ENCODE data around the gene ACAD11.
"Not testable (repeated sequence)": the region's sequence is repeated elsewhere in the genome, so short reads cannot be mapped to it uniquely, and the experiment has no call there.

The ACAD11 gene

DNA sequence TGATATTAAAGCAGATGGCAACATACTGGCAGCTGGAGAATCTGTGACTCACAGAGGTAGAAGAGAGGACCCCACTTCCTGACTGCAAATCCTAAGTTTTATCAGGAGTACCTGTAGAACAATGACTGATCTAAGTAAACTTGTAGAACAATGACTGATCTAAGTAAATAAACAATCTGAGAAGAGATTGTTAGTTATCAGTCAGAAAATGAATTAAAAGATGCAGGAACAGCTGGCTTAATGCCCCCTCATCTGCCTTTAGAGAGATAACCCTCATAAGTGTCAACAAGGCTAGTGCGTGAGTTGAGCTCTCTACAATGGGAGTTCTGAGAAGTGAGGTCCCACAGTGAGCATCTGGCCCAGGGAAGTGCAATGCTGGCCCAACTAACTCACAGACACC, 14.6 kb downstream of the ACAD11 start:
- Histone ChIP-seq H3K36me3 (ENCODE audit: control insufficient read depth, insufficient read depth, low read length) (no peaks in the 10 kb centered on the region), H3K9ac (ENCODE audit: low read depth, low read length) (no peak overlapping the region), H3K27ac (ENCODE audit: low read depth, low read length) (no peak overlapping the region), H3K4me1 (ENCODE audit: control insufficient read depth, insufficient read depth, low read length) (no peaks in the 10 kb centered on the region), H3K27me3 (ENCODE audit: control insufficient read depth, insufficient read depth, low read length) (no peaks in the 10 kb centered on the region), H3K9me3 (ENCODE audit: control insufficient read depth, insufficient read depth, low read length) (no peaks in the 10 kb centered on the region), H3K4me3 (ENCODE audit: low read depth, low read length) (no peak overlapping the region)

GRCh38 chr3:132643366-132643765, 16.2 kb downstream of the ACAD11 start:
- Histone ChIP-seq H3K27ac (ENCODE audit: low read depth, low read length) (no peak overlapping the region), H3K9ac (ENCODE audit: low read depth, low read length) (no peak overlapping the region), H3K4me1 (ENCODE audit: control insufficient read depth, insufficient read depth, low read length) (no peaks in the 10 kb centered on the region), H3K4me3 (ENCODE audit: low read depth, low read length) (no peak overlapping the region), H3K27me3 (ENCODE audit: control insufficient read depth, insufficient read depth, low read length) (no peaks in the 10 kb centered on the region), H3K9me3 (ENCODE audit: control insufficient read depth, insufficient read depth, low read length) (no peaks in the 10 kb centered on the region), H3K36me3 (ENCODE audit: control insufficient read depth, insufficient read depth, low read length) (peaks cover 9% of the 10 kb centered on the region; the same call in 1 of the 2 replicates)

GRCh38 chr3:132642539-132642847, 17.1 kb downstream of the ACAD11 start:
- Histone ChIP-seq H3K4me3 (ENCODE audit: low read depth, low read length) (no peak overlapping the region), H3K36me3 (ENCODE audit: control insufficient read depth, insufficient read depth, low read length) (peaks cover 9% of the 10 kb centered on the region; the same call in 1 of the 2 replicates), H3K27ac (ENCODE audit: low read depth, low read length) (no peak overlapping the region), H3K9me3 (ENCODE audit: control insufficient read depth, insufficient read depth, low read length) (no peaks in the 10 kb centered on the region), H3K27me3 (ENCODE audit: control insufficient read depth, insufficient read depth, low read length) (no peaks in the 10 kb centered on the region), H3K4me1 (ENCODE audit: control insufficient read depth, insufficient read depth, low read length) (no peaks in the 10 kb centered on the region), H3K9ac (ENCODE audit: low read depth, low read length) (no peak overlapping the region)

DNA sequence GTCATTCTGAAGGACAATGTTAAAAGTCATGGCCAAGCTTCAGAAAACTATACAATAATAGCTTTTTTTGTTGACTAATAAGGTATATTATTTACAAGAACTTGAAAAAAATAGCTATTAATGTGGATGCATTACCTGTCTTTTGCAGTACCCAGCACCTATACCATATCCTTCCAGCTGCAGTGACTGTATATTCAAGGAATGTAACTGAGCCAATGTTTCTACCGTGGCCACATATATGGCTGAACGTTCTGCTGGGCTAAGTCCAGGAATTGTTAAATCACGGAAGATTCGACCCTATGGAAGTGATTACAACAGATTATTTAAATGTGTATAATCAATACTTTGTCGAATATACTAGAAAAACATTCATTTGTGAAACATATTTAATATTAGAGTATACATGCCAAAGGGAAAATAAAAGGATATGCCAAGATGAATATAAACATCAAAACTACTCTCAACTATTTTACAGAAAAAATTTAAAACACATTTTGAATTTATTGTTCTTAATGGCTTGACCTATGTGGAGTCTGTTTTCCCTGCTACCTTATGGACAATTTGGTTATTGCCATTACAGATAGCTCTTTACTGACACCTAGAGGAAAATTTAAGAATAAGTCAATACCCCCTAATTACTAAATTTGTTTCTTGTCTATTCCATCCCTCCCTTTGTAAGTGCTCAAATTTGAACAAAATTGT, 17.6 kb downstream of the ACAD11 start:
- Histone ChIP-seq H3K4me1 (ENCODE audit: control insufficient read depth, insufficient read depth, low read length) (no peaks in the 10 kb centered on the region), H3K4me3 (ENCODE audit: low read depth, low read length) (no peak overlapping the region), H3K27ac (ENCODE audit: low read depth, low read length) (no peak overlapping the region), H3K27me3 (ENCODE audit: control insufficient read depth, insufficient read depth, low read length) (no peaks in the 10 kb centered on the region), H3K9ac (ENCODE audit: low read depth, low read length) (no peak overlapping the region), H3K9me3 (ENCODE audit: control insufficient read depth, insufficient read depth, low read length) (no peaks in the 10 kb centered on the region), H3K36me3 (ENCODE audit: control insufficient read depth, insufficient read depth, low read length) (peaks cover 9% of the 10 kb centered on the region; the same call in 1 of the 2 replicates)

DNA sequence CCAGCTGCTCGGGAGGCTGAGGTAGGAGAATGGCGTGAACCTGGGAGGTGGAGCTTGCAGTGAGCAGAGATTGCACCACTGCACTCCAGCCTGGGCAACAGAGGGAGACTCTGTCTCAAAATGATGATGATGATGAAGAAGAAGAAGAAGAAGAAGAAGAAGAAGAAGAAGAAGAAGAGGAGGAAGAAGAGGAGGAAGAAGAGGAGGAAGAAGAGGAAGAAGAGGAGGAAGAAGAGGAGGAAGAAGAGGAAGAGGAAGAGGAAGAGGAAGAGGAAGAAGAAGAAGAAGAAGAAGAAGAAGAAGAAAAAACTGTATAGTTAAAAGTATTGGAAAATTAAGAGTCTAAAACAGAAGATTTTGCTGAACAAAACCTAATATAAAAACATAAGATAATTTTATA, 18.2 kb downstream of the ACAD11 start:
- H3K4me1 ChIP-seq (ENCODE audit: control insufficient read depth, insufficient read depth, low read length); H3K36me3 ChIP-seq (ENCODE audit: control insufficient read depth, insufficient read depth, low read length); H3K27me3 ChIP-seq (ENCODE audit: control insufficient read depth, insufficient read depth, low read length); H3K9ac ChIP-seq (ENCODE audit: low read depth, low read length); H3K9me3 ChIP-seq (ENCODE audit: control insufficient read depth, insufficient read depth, low read length); H3K27ac ChIP-seq (ENCODE audit: low read depth, low read length); H3K4me3 ChIP-seq (ENCODE audit: low read depth, low read length): not testable (repeated sequence)

DNA sequence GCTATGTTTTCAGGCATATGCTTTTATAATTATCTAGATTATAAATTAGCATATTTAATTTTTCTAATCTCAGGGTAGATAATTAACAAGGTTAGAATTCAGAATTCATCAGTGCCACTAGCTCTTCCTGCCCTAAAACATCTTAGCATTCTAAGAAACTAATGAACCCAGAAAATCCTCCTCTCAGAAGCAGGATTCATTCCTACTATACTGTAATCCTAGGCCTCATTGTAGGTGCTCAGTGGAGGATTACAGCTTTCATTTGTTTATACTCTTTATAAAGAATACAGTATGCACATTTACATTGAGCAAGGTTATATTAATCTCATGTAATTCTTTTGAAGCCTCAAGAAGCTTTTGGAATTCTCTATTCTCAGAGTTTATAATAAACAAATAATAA, 20.9 kb downstream of the ACAD11 start:
- Histone ChIP-seq H3K36me3 (ENCODE audit: control insufficient read depth, insufficient read depth, low read length) (peaks cover 9% of the 10 kb centered on the region; the same call in 1 of the 2 replicates), H3K9me3 (ENCODE audit: control insufficient read depth, insufficient read depth, low read length) (no peaks in the 10 kb centered on the region), H3K27me3 (ENCODE audit: control insufficient read depth, insufficient read depth, low read length) (no peaks in the 10 kb centered on the region), H3K4me1 (ENCODE audit: control insufficient read depth, insufficient read depth, low read length) (no peaks in the 10 kb centered on the region), H3K9ac (ENCODE audit: low read depth, low read length) (no peak overlapping the region), H3K27ac (ENCODE audit: low read depth, low read length) (no peak overlapping the region), H3K4me3 (ENCODE audit: low read depth, low read length) (no peak overlapping the region)

DNA sequence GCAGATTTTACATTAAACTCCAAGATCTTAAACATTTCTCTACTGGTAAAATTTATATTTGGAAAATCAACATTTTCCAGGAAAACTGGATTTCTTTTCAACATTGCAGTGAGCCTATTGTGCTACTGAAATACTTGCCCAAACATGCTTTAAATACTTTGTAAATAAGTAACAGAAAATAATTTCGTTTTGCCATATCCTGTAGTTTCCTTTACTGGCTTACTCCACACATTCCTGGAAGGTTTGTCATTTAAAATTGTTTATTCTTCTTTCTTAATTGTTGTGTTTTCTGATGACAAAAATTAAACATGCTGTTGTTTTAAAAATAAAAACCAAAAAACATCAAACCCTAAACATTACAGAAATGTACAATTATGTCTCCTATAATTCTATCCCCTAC, 22.0 kb downstream of the ACAD11 start:
- Histone ChIP-seq H3K4me1 (ENCODE audit: control insufficient read depth, insufficient read depth, low read length) (no peaks in the 10 kb centered on the region), H3K9me3 (ENCODE audit: control insufficient read depth, insufficient read depth, low read length) (no peaks in the 10 kb centered on the region), H3K4me3 (ENCODE audit: low read depth, low read length) (no peak overlapping the region), H3K36me3 (ENCODE audit: control insufficient read depth, insufficient read depth, low read length) (peaks cover 9% of the 10 kb centered on the region; the same call in 1 of the 2 replicates), H3K27ac (ENCODE audit: low read depth, low read length) (no peak overlapping the region), H3K9ac (ENCODE audit: low read depth, low read length) (no peak overlapping the region), H3K27me3 (ENCODE audit: control insufficient read depth, insufficient read depth, low read length) (no peaks in the 10 kb centered on the region)

GRCh38 chr3:132635052-132635451, 24.6 kb downstream of the ACAD11 start:
- H3K27me3 ChIP-seq (ENCODE audit: control insufficient read depth, insufficient read depth, low read length) = no peaks in the 10 kb centered on the region
- H3K9ac ChIP-seq (ENCODE audit: low read depth, low read length) = no peak overlapping the region
- H3K4me1 ChIP-seq (ENCODE audit: control insufficient read depth, insufficient read depth, low read length) = no peaks in the 10 kb centered on the region
- peaks cover 12% of the 10 kb centered on the region for H3K36me3 ChIP-seq (ENCODE audit: control insufficient read depth, insufficient read depth, low read length)
- H3K4me3 ChIP-seq (ENCODE audit: low read depth, low read length) = no peak overlapping the region
- no peaks in the 10 kb centered on the region for H3K9me3 ChIP-seq (ENCODE audit: control insufficient read depth, insufficient read depth, low read length)
- H3K27ac ChIP-seq (ENCODE audit: low read depth, low read length) = no peak overlapping the region

DNA sequence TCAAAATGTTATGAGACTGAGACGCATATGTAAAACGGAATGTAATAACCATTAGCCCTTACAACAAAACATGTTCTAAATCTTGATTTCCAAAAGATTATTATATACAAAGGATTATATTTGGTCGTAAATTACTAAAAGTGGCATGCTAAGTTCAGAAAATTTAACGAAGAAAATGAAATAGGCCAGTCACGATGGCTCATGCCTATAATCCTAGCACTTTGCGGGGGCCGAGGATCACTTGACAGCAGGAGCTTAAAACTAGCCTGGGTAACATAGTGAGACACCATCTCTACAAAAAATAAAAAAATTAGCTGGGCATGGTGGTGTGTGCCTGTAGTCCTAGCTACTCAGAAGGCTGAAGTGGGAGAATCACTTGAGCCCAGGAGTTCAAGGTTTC, 29.0 kb downstream of the ACAD11 start:
- no peak overlapping the region for H3K4me3 ChIP-seq (ENCODE audit: low read depth, low read length)
- peaks cover 25% of the 10 kb centered on the region for H3K36me3 ChIP-seq (ENCODE audit: control insufficient read depth, insufficient read depth, low read length)
- no peak overlapping the region for H3K9ac ChIP-seq (ENCODE audit: low read depth, low read length)
- H3K27ac ChIP-seq (ENCODE audit: low read depth, low read length) = no peak overlapping the region
- no peaks in the 10 kb centered on the region for H3K27me3 ChIP-seq (ENCODE audit: control insufficient read depth, insufficient read depth, low read length)
- no peaks in the 10 kb centered on the region for H3K9me3 ChIP-seq (ENCODE audit: control insufficient read depth, insufficient read depth, low read length)
- no peaks in the 10 kb centered on the region for H3K4me1 ChIP-seq (ENCODE audit: control insufficient read depth, insufficient read depth, low read length)

DNA sequence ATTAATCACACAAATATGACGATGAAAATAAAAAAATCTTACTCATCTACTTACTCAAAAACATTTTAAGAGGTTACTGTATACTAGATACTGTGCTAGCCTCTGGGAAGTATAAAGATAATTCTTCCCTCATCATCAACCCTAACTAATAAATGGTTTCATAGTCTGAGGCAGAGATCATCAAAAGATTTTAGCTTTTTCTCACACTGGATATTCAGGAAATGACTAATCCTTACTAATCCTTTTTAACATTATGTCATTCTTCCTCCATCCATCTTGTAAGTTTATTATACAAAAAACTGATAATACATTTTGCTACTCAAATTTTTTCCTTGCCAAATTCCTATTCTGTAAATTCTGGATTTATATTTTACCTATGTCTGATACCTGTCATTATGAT, 29.7 kb downstream of the ACAD11 start:
- H3K9me3 ChIP-seq (ENCODE audit: control insufficient read depth, insufficient read depth, low read length) = no peaks in the 10 kb centered on the region
- peaks cover 25% of the 10 kb centered on the region for H3K36me3 ChIP-seq (ENCODE audit: control insufficient read depth, insufficient read depth, low read length)
- no peak overlapping the region for H3K9ac ChIP-seq (ENCODE audit: low read depth, low read length)
- no peaks in the 10 kb centered on the region for H3K27me3 ChIP-seq (ENCODE audit: control insufficient read depth, insufficient read depth, low read length)
- H3K4me3 ChIP-seq (ENCODE audit: low read depth, low read length) = no peak overlapping the region
- H3K4me1 ChIP-seq (ENCODE audit: control insufficient read depth, insufficient read depth, low read length) = no peaks in the 10 kb centered on the region
- H3K27ac ChIP-seq (ENCODE audit: low read depth, low read length) = no peak overlapping the region

DNA sequence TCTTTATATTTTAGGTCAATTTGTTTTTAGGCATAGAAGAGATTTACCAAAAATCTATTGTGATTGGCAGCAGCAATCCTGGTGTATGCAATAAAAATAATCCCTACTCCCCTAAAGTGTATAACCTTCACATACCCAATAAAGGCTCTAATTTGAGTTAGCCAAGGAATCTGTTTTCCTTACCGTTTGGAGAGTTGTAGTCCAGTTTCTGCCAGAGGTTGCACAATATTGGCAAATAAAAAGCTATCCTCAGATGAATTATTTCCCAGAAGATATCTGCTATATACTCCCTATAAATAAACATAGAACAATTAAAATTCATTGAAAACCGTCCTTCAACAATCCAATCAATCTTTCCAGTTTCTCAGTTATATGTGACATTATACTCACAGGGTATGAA, 31.5 kb downstream of the ACAD11 start:
- no peak overlapping the region for H3K27ac ChIP-seq (ENCODE audit: low read depth, low read length)
- no peaks in the 10 kb centered on the region for H3K27me3 ChIP-seq (ENCODE audit: control insufficient read depth, insufficient read depth, low read length)
- H3K4me1 ChIP-seq (ENCODE audit: control insufficient read depth, insufficient read depth, low read length) = no peaks in the 10 kb centered on the region
- H3K4me3 ChIP-seq (ENCODE audit: low read depth, low read length) = no peak overlapping the region
- peaks cover 25% of the 10 kb centered on the region for H3K36me3 ChIP-seq (ENCODE audit: control insufficient read depth, insufficient read depth, low read length)
- no peak overlapping the region for H3K9ac ChIP-seq (ENCODE audit: low read depth, low read length)
- H3K9me3 ChIP-seq (ENCODE audit: control insufficient read depth, insufficient read depth, low read length) = no peaks in the 10 kb centered on the region

DNA sequence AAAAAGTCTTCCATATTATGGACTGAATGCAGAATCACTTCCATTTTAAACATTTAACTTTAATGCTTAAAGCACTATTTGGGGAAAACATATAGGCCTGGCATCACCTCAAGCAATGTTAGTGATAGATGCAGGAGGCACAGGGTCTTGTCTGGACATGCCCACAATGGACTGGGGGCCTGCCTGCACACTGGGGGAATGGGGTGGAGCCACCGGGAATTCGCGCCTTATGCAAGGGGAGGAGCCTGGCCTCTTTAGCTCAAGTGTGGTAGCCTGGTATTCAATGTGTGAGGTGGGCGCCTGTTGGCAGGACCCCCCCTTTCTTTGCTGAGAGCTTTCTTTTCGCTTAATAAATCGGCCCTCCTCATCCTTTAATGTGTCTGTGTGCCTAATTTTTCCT, 32.7 kb downstream of the ACAD11 start:
- Histone ChIP-seq H3K4me3 (ENCODE audit: low read depth, low read length) (no peak overlapping the region), H3K36me3 (ENCODE audit: control insufficient read depth, insufficient read depth, low read length) (peaks cover 25% of the 10 kb centered on the region), H3K27me3 (ENCODE audit: control insufficient read depth, insufficient read depth, low read length) (no peaks in the 10 kb centered on the region), H3K9ac (ENCODE audit: low read depth, low read length) (no peak overlapping the region), H3K27ac (ENCODE audit: low read depth, low read length) (no peak overlapping the region), H3K9me3 (ENCODE audit: control insufficient read depth, insufficient read depth, low read length) (no peaks in the 10 kb centered on the region), H3K4me1 (ENCODE audit: control insufficient read depth, insufficient read depth, low read length) (no peaks in the 10 kb centered on the region)
